ENCODE results near the gene PTPRO. TPM values are rescaled to one million over a fixed set of nuclear protein-coding genes. Genes with fewer than 3 reads are reported as not detected.

PTPRO gene
- total RNA-seq, 1 donor from 2014 or later = 0.24 TPM

DNA sequence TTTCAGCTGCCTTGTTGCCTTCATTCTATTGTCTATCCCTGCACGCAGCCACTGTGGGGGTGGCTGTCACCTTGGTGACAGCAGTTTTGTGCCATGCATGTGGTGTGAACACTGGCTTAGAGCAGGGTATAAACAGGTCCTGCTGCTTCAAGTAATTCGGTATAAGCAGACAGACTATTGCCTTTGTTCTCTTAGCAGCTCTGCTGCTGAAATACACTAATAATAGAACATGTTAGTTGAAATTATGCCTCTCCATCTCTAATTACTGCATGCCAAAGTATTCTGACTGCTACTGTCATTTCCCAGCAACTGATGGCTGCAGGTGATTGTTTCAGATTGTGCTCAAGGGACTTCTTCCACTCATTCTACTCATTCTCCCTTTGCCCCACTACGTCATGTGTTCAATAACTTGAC lies 34.6 kb downstream of the PTPRO start:
- no peak overlapping the region for H3K27ac Mint-ChIP-seq
- no peak overlapping the region for H3K4me3 Mint-ChIP-seq (ENCODE audit: low read depth)
- H3K36me3 Mint-ChIP-seq (ENCODE audit: insufficient read depth) = no peaks in the 10 kb centered on the region

DNA sequence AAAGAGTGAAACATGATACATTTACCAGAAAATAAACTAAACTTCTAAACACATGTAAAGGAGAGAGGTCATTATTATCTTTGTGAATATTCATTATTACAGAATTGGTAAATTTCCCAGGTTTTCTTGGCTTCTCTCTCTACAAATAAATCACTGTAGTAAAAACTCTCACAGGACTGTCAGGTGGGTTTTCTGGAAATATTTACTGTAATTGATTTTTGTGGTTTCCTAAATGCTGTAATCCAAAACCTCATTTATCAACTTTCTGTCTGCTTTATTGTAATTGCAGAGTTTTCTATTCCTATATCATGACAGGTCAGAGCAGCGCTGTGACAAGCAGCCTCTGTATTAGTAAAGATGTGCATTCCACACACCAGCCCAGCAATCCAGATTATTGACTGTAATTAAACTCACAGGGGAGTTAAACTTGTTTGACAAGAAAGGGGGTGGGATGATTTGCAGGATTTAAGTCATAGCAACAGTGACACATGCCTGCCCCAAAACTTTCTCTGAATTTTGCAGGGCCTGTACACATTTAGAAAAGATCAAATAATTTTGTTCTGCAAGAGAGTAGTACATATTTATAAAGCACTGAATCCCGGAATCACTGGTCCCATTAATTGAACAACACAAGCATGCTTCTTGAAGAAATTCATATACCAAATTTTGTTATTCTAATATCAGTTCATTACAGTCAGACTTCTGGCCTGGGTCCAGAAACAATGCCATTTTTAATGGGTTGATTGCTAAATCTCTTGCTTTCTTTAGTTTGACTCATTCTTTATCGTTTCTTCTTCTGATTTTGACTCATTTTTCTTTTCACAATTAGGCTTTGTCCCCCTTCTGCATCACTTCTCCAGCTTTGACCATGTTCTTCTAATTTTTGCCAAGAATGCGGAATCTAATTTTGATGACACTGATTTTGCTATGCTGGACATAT lies 42.2 kb downstream of the PTPRO start:
- no peaks in the 10 kb centered on the region for H3K36me3 Mint-ChIP-seq (ENCODE audit: insufficient read depth)
- H3K4me1 Mint-ChIP-seq (ENCODE audit: low read depth) = peaks cover 11% of the 10 kb centered on the region
- peak overlapping the region; percentile 51 for H3K27ac Mint-ChIP-seq
- no peak for TF ChIP-seq CTCF (IDR thresholded peaks at IDR 0.05; ENCODE audit: unreplicated experiment)
- peaks cover 2% of the 10 kb centered on the region for H3K27me3 Mint-ChIP-seq
- no peak for DNase-seq (ENCODE audit: low spot score, unreplicated experiment)
- H3K4me3 Mint-ChIP-seq (ENCODE audit: low read depth) = no peak overlapping the region
- H3K9me3 Mint-ChIP-seq (ENCODE audit: low read depth) = no peaks in the 10 kb centered on the region

More for the DNA sequence above, 34.6 kb downstream of the PTPRO start:
- Mint-ChIP-seq H3K4me1 (ENCODE audit: low read depth) (no peaks in the 10 kb centered on the region), H3K9me3 (ENCODE audit: low read depth) (no peaks in the 10 kb centered on the region), H3K27me3 (no peaks in the 10 kb centered on the region)
- DNase-seq (ENCODE audit: low spot score, unreplicated experiment) = no peak
- no peak for TF ChIP-seq CTCF (IDR thresholded peaks at IDR 0.05; ENCODE audit: unreplicated experiment)

DNA sequence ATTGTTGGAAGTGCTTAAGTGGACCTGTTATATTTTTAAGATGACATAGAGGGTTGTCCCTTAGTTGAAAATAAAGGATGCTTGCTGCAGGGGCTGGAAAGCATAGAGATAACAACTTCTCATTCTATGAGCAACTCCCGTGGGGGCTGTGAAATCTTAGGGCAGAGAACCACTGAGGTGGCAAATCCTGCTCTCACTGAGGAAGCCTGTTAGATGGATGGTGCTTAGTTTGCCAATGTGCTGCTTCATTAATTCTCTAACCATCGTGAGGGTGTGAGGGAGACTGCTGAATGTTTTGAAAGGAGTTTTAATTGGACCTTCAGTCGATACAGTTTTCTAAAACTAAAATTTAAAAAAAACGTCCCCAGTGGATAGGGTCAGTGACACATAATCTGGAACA lies 46.5 kb downstream of the PTPRO start:
- no peak for TF ChIP-seq CTCF (IDR thresholded peaks at IDR 0.05; ENCODE audit: unreplicated experiment)
- Mint-ChIP-seq H3K27ac (no peak overlapping the region), H3K36me3 (ENCODE audit: insufficient read depth) (no peaks in the 10 kb centered on the region), H3K4me1 (ENCODE audit: low read depth) (peaks cover 10% of the 10 kb centered on the region), H3K27me3 (peaks cover 2% of the 10 kb centered on the region), H3K4me3 (ENCODE audit: low read depth) (no peak overlapping the region), H3K9me3 (ENCODE audit: low read depth) (no peaks in the 10 kb centered on the region)
- no peak for DNase-seq (ENCODE audit: low spot score, unreplicated experiment)

GRCh38 chr12:15372352-15372751 lies 50.0 kb downstream of the PTPRO start:
- H3K36me3 Mint-ChIP-seq (ENCODE audit: insufficient read depth) = no peaks in the 10 kb centered on the region
- peaks cover 4% of the 10 kb centered on the region for H3K9me3 Mint-ChIP-seq (ENCODE audit: low read depth)
- H3K27ac Mint-ChIP-seq = no peak overlapping the region
- H3K4me1 Mint-ChIP-seq (ENCODE audit: low read depth) = no peaks in the 10 kb centered on the region
- DNase-seq (ENCODE audit: low spot score, unreplicated experiment) = no peak
- no peak for TF ChIP-seq CTCF (IDR thresholded peaks at IDR 0.05; ENCODE audit: unreplicated experiment)
- H3K4me3 Mint-ChIP-seq (ENCODE audit: low read depth) = no peak overlapping the region
- peaks cover 2% of the 10 kb centered on the region for H3K27me3 Mint-ChIP-seq

- TF ChIP-seq CTCF (IDR thresholded peaks at IDR 0.05; ENCODE audit: unreplicated experiment) = no peak
- Mint-ChIP-seq H3K9me3 (ENCODE audit: low read depth) (no peaks in the 10 kb centered on the region), H3K27ac (no peak overlapping the region), H3K4me3 (ENCODE audit: low read depth) (no peak overlapping the region), H3K27me3 (peaks cover 3% of the 10 kb centered on the region), H3K4me1 (ENCODE audit: low read depth) (no peaks in the 10 kb centered on the region), H3K36me3 (ENCODE audit: insufficient read depth) (no peaks in the 10 kb centered on the region)
- no peak for DNase-seq (ENCODE audit: low spot score, unreplicated experiment)
Measured at GRCh38 chr12:15387772-15388171, 65.5 kb downstream of the PTPRO start.

Measured in progenitor cell of endocrine pancreas (in vitro differentiated cells).